NCI-H524 (cell line): ENCODE measurements around the gene USP22.

Source experiments
- DNase-seq, 2 experiments: peaks; one replicate each; lab custom pipeline; 2025; lab: John Stamatoyannopoulos, UW

USP22 gene

DNA sequence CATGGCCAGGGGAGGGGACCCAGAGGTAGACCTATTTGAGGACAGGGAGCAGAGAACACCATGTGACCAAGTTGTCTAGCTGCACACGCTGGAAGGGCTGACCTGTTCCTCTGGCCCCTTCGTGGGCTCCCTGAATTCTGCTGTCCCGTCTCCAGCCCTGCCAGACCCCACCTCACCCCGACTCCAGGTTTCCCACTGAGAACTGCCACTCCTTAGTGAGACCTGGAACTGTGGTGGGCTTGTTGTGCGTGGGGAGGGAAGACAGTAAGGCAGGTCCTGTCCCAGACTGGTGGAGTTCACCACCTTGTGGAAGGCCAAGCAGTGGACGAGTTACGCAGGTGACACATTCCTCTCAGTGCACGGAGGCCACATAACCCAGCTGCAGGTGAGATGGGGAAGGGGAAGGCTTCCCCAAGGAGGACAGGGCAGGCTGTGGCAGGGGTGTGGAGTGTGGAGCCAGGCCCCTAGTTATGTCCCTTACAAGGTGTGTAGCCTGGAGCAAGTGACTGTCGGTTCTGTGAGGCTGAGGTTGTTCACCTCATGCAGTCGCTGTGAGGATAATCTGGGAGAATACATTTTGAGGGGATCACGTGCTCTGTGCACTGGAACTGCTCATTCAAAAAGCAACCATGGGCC, 54.7 kb downstream of the USP22 start:
- no peak for DNase-seq

DNA sequence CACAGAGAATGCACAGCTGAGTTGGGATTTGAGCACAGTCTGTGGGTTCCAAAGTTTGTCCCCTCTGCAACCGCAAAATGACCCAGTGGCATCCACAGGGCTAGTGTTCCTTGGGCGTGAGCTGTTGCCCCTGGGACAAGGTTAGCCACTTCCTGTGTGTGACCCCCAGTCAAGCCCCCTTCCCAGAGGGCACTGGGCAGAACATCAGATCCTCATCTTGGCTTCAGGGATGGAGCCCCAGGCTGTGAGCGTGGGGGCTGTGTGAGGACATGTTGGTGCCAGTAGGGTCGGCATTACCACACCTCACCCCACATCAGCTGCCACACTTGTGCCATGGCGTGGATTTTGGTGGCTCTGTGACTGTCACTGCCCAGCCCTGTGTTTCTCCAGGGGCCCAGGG, 55.3 kb downstream of the USP22 start:
- no peak for DNase-seq

DNA sequence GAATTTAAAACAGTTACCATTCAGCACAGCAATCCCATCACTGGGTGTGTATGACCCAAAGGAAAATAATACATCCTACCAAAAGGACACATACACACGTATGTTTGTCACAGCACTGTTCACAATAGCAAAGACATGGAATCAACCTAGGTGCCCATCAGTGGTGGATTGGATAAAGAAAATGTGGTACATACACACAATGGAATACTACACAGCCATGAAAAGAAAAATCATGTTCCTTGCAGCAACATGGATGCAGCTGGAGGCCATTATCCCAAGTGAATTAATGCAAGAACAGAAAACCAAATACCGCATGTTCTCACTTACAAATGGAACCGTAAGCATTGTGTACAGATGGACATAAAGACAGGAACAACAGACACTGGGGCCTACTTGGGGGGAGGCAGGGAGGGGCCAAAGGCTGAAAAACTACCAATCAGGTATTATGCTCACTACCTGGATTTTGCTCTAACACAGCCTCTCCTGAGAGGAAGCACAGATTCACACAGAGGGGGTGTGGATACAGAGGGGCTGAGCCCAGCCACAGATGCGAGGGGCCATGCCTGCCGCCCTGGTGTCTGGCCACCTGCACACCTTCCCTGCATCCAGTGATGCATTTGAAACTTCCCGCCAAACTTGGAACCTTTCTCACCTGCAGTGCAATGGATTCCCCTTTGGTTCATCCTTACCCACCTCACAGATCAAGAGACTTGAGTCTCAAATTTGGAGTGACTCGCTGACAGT, 55.9 kb downstream of the USP22 start:
- no peak for DNase-seq

GRCh38 chr17:20983359-20983637, 59.5 kb downstream of the USP22 start:
- no peak for DNase-seq

DNA sequence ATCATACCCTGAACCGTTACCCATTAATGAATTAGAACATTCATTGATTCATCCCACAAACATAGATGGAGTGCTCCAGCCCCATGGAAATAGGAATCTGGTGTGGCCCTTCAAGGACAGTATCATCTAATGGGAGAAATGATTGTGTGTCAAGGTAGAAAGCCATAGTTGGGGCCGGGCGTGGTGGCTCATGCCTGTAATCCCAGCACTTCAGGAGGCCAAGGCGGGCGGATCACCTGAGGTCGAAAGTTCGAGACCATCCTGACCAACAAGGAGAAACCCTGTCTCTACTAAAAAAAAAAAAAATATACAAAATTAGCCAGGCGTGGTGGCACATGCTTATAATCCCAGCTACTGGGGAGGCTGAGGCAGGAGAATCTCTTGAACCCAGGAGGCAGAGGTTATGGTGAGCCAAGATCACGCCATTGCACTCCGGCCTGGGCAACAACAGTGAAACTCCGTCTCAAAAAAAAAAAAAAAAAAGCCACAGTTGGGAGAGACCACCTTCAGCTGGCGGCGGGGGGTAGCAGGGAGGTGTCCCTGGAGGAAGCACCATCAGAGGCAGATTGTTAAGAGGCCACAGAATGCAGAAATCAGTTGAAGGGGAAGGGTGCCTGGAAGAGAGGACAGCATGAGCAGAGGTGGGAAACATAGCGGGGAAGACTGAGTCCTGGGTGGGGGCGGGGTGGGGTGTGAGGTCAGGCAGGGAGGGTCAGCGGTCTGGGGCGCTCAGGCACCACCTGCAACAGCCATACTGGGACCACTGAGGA, 60.0 kb downstream of the USP22 start:
- DNase-seq = no peak

GRCh38 chr17:20981046-20981920, 61.5 kb downstream of the USP22 start:
- DNase-seq = no peak

GRCh38 chr17:20979792-20980083, 63.1 kb downstream of the USP22 start:
- peak; percentile 42 to 73 for DNase-seq

DNA sequence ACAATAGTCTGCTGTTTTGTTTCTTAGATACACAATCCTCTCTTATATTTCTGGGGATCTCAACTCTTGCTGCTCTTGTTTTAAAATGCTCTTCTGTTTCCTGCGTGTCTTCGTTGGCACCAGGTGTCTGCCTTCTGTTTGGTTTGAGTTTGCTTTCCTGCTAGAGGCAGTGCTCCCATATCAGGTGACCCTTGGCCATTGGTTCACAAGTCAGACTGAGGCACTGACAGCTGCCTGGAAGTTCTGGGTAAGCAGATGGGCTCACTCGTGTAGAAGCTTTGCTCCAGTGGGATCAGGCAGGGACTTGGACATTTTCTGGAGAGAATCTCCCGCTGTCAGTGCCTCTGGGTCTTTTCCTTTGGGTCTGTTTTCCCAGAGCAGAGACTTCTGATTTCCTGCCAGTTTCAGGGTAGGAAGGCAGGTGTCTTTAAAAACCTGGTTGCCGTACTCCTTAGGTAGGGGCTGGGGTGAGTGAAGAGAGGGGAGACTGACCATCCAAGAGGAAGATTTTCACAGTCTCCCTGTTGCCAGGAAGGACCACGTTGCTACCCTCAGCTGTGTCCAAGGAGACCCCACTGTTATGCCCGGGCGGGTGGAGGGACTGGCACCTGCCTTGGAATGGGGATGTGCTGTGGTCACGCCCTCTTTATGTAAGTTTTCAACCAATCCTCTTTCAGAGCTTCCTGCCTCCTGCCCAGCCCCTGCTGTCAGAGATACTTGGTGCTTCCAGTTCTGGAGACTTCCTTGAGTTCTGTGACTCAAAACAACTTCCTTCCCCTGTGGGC, 63.6 kb downstream of the USP22 start:
- peak; percentile 73 to 89 for DNase-seq

GRCh38 chr17:20977609-20978253, 65.1 kb downstream of the USP22 start:
- peak; percentile 45 to 90 for DNase-seq

GRCh38 chr17:20975566-20975965, 67.2 kb downstream of the USP22 start:
- no peak for DNase-seq

GRCh38 chr17:20970329-20970728, 72.5 kb downstream of the USP22 start:
- DNase-seq = no peak

- no peak for DNase-seq
Observed at GRCh38 chr17:20968913-20969616, 73.7 kb downstream of the USP22 start.

- DNase-seq = no peak
Observed at GRCh38 chr17:20967776-20968175, 75.0 kb downstream of the USP22 start.

- DNase-seq = no peak
Observed at GRCh38 chr17:20966870-20967269, 75.9 kb downstream of the USP22 start.

DNA sequence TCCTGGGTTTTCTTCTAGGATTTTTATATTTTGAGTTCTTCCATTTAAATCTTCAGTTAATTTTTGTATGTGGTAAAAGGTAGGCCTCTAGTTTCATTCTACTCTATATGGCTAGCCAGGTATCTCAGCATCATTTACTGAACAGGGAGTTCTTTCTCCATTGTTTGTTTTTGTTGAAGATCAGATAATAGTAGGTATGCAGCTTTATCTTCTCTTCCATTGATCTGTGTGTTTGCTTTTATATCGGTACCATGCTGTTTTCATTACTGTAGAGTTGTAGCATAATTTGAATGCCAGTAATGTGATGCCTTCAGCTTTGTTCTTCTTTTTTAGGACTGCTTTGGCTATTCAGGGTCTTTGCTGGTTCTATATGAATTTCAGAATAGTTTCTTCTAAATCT, 77.3 kb downstream of the USP22 start:
- DNase-seq = no peak

DNA sequence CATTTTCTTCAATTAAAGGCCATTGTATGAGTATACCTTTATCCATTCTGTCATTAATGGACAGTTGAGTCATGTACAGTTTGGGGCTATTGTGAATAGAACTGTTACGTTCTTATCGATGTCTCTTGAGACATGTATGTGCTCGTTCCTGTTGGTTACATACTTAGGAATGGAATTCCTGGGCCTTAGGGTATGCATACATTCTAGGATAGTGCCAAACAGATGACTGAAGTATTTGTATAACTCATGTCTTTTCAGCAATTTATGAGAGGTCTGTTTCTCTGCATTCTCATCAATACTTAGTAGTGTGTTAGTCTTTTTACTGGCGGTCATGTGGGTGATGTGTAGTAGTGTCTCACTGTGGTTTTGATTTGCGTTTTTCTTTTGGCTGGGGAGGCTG, 81.2 kb downstream of the USP22 start:
- no peak for DNase-seq

GRCh38 chr17:20960871-20961270, 81.9 kb downstream of the USP22 start:
- no peak for DNase-seq

- peak in 1 of 2 experiments; percentile 38 for DNase-seq
Observed at GRCh38 chr17:20955427-20956323, 87.1 kb downstream of the USP22 start.

GRCh38 chr17:20954794-20955193, 88.0 kb downstream of the USP22 start:
- no peak for DNase-seq
